HG02981 (cell line): Measurements from ENCODE around the gene ATP7B.

Experiments
- ATAC-seq: cut with Tn5 transposase; IDR thresholded peaks from one replicate; pipeline ENCODE4 v1.9.1; 2021; ENCODE audit warnings: mild to moderate bottlenecking, moderate library complexity; ENCODE audit not compliant: unreplicated experiment

The ATP7B gene

GRCh38 chr13:51953347-51954195 lies 57.7 kb downstream of the ATP7B start:
- ATAC-seq = no peak

- no peak for ATAC-seq
These were observed 60.5 kb downstream of the ATP7B start for GRCh38 chr13:51950722-51951121.

GRCh38 chr13:51946163-51946669 lies 65.0 kb downstream of the ATP7B start:
- ATAC-seq = no peak

- ATAC-seq = no peak
These were observed 66.1 kb downstream of the ATP7B start for GRCh38 chr13:51945149-51945548.

- ATAC-seq = no peak
These were observed 66.8 kb downstream of the ATP7B start for GRCh38 chr13:51944428-51944827.

- no peak for ATAC-seq
These were observed 67.5 kb downstream of the ATP7B start for GRCh38 chr13:51943721-51944120.

GRCh38 chr13:51942189-51942588 lies 69.1 kb downstream of the ATP7B start:
- no peak for ATAC-seq

- no peak for ATAC-seq
These were observed 72.8 kb downstream of the ATP7B start for GRCh38 chr13:51938454-51938853.

- no peak for ATAC-seq
These were observed 73.6 kb downstream of the ATP7B start for GRCh38 chr13:51937320-51938290.

GRCh38 chr13:51935326-51936171 lies 75.7 kb downstream of the ATP7B start:
- ATAC-seq = no peak

GRCh38 chr13:51934461-51935087 lies 76.7 kb downstream of the ATP7B start:
- no peak for ATAC-seq

GRCh38 chr13:51933466-51934058 lies 77.7 kb downstream of the ATP7B start:
- no peak for ATAC-seq

GRCh38 chr13:51932231-51932630 lies 79.0 kb downstream of the ATP7B start:
- no peak for ATAC-seq

GRCh38 chr13:51931606-51932005 lies 79.6 kb downstream of the ATP7B start:
- no peak for ATAC-seq

- no peak for ATAC-seq
These were observed 81.6 kb downstream of the ATP7B start for GRCh38 chr13:51929699-51930098.

GRCh38 chr13:51928231-51928630 lies 83.0 kb downstream of the ATP7B start:
- no peak for ATAC-seq

- ATAC-seq = no peak
These were observed 84.1 kb downstream of the ATP7B start for GRCh38 chr13:51927129-51927528.

- no peak for ATAC-seq
These were observed 84.7 kb downstream of the ATP7B start for GRCh38 chr13:51926528-51926885.

GRCh38 chr13:51925865-51926527 lies 85.3 kb downstream of the ATP7B start:
- ATAC-seq = no peak
